Lower lobe of right lung (tissue), 2 donors: ENCODE measurements around the gene SAPCD2. TPM values are rescaled to one million over a fixed set of nuclear protein-coding genes. Genes with fewer than 3 reads are reported as not detected.

ENCODE experiments used
- ATAC-seq, 2 donors: fragments of 200-7000 bp; cut with Tn5 transposase; one replicate each; pipeline ENCODE4 v1.9.1; 2020 to 2022; ENCODE audit warnings: mild to moderate bottlenecking in 2 of 2, moderate library complexity in 2 of 2
- DNase-seq: peaks from one replicate; pipeline ENCODE4 v3.0.0-alpha.2; 2020
- H3K27ac ChIP-seq: fragments of 200-600 bp; one replicate; pipeline ENCODE4 v1.8.0; 2022
- H3K27me3 ChIP-seq: fragments of 200-600 bp; one replicate; pipeline ENCODE4 v1.8.0; 2022; ENCODE audit warnings: low read depth
- H3K36me3 ChIP-seq: fragments of 200-600 bp; one replicate; pipeline ENCODE4 v1.8.0; 2022; ENCODE audit warnings: mild to moderate bottlenecking
- H3K4me1 ChIP-seq: fragments of 200-600 bp; one replicate; pipeline ENCODE4 v1.8.0; 2022
- H3K4me3 ChIP-seq: fragments of 200-600 bp; one replicate; pipeline ENCODE4 v1.8.0; 2022; ENCODE audit warnings: mild to moderate bottlenecking
- H3K9me3 ChIP-seq: fragments of 200-600 bp; one replicate; pipeline ENCODE4 v1.8.0; 2022
- CTCF ChIP-seq: fragments of 200-600 bp; IDR thresholded peaks from one replicate; pipeline ENCODE4 v1.8.0; 2022; ENCODE audit warnings: antibody characterized with exemption, mild to moderate bottlenecking
- intact Hi-C: fragments of 100-400 bp; cut with DNase I; formaldehyde crosslinking; loops from one replicate; pipeline ENCODE4 v1.11.0; 2022
- total RNA-seq: library from RNA; stranded (reverse); fragmentation: NEBNext Ultra II Directional; extraction: Animal tissue kit (Norgen Biotek cat#: 25700); gene quantifications from one replicate; pipeline ENCODE4 v1.2.1, GENCODE V29; 2021
- donor health status: DM: no; HTN: yes; CAD: no; lungs with severe emphysema.

The SAPCD2 gene
- total RNA-seq, 1 donor from 2014 or later: 0.86 TPM

GRCh38 chr9:137108608-137109249, 38.4 kb upstream of the SAPCD2 start:
- no peak for DNase-seq

GRCh38 chr9:137107982-137108381, 37.6 kb upstream of the SAPCD2 start:
- Histone ChIP-seq H3K36me3 (peaks cover 95% of the 10 kb centered on the region), H3K4me1 (no peaks in the 10 kb centered on the region), H3K4me3 (no peak overlapping the region), H3K9me3 (no peaks in the 10 kb centered on the region), H3K27ac (no peak overlapping the region), H3K27me3 (no peaks in the 10 kb centered on the region)
- intact Hi-C loops: no loop called here
- ATAC-seq (no peak), DNase-seq (no peak)
- TF ChIP-seq CTCF: no peak

More at GRCh38 chr9:137108608-137109249, 38.4 kb upstream of the SAPCD2 start:
- peaks cover 5% of the 10 kb centered on the region for H3K4me1 ChIP-seq
- no peak for ATAC-seq
- H3K4me3 ChIP-seq: no peak overlapping the region
- H3K27me3 ChIP-seq: no peaks in the 10 kb centered on the region
- intact Hi-C loops: no loop called here
- TF ChIP-seq CTCF: no peak
- H3K36me3 ChIP-seq: peaks cover 92% of the 10 kb centered on the region
- H3K9me3 ChIP-seq: no peaks in the 10 kb centered on the region
- no peak overlapping the region for H3K27ac ChIP-seq

DNA sequence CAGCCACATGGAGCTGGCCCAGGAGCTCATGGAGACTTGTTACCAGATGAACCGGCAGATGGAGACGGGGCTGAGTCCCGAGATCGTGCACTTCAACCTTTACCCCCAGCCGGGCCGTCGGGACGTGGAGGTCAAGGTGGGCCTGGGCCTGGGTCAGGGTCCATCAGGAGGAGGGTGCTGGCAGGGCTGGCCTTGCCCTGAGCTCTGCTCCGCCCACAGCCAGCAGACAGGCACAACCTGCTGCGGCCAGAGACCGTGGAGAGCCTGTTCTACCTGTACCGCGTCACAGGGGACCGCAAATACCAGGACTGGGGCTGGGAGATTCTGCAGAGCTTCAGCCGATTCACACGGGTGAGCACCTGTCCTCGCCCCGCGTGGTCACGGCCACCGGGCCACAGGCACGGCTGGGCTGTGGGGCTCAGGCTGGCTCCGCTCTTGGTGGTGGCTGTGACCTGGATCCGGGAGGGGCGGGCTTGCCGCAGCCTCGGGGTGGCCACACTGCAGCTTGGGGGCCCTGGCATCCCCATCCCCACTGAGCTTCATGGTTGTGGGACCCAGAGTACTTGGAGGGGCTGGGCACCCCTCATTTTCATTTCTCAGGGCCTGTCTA, 37.1 kb upstream of the SAPCD2 start:
- intact Hi-C loops: no loop called here
- H3K27me3 ChIP-seq: no peaks in the 10 kb centered on the region
- no peaks in the 10 kb centered on the region for H3K4me1 ChIP-seq
- DNase-seq (no peak), ATAC-seq (no peak)
- no peak for TF ChIP-seq CTCF
- H3K4me3 ChIP-seq: no peak overlapping the region
- H3K9me3 ChIP-seq: no peaks in the 10 kb centered on the region
- no peak overlapping the region for H3K27ac ChIP-seq
- H3K36me3 ChIP-seq: peaks cover 89% of the 10 kb centered on the region

- Histone ChIP-seq H3K27me3 (no peaks in the 10 kb centered on the region), H3K9me3 (no peaks in the 10 kb centered on the region), H3K36me3 (peaks cover 89% of the 10 kb centered on the region), H3K27ac (no peak overlapping the region), H3K4me3 (no peak overlapping the region), H3K4me1 (no peaks in the 10 kb centered on the region)
- TF ChIP-seq CTCF: no peak
- ATAC-seq (no peak), DNase-seq (no peak)
- intact Hi-C loops: no loop called here
Observed at GRCh38 chr9:137106662-137107250, 36.4 kb upstream of the SAPCD2 start.

DNA sequence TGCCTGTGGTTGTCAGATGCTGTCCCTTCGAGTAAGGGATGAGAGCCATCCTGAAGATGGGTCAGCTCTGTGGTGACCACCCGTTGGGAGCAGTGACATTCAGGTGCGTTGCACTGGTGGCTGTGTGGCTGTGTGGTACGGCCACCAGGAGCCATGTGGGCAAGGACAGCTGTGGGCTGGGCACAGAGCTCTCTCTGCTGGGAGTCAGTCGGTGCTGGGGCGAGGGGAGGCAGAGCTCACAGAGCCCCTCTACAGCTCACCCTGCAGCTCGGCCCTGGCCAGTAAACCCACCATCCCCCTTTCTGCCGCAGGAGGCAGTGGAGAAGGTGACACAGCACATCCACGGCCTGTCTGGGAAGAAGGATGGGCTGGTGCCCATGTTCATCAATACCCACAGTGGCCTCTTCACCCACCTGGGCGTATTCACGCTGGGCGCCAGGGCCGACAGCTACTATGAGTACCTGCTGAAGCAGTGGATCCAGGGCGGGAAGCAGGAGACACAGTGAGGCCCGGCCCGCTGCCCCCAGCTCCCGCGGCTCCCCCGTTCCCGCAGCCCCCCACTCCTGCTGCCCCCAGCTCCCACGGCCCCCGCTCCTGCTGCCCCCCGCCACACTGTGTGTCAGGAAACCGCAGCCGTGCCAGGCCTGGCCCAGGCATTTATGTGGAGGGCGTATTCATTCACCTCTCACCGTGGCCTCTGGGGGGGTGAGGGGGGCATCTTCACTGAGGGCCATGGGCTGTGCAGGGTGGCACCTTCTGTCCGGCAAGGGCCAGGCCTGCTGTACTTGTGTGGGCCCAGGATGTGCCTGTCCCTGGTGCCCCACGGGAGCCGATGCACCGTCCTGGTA, 35.7 kb upstream of the SAPCD2 start:
- no peak overlapping the region for H3K27ac ChIP-seq
- H3K36me3 ChIP-seq: peaks cover 90% of the 10 kb centered on the region
- DNase-seq: no peak
- intact Hi-C loops: no loop called here
- H3K4me1 ChIP-seq: no peaks in the 10 kb centered on the region
- ATAC-seq: no peak
- no peaks in the 10 kb centered on the region for H3K27me3 ChIP-seq
- H3K4me3 ChIP-seq: no peak overlapping the region
- no peaks in the 10 kb centered on the region for H3K9me3 ChIP-seq
- no peak for TF ChIP-seq CTCF
